Thyroid gland (tissue), 4 donors: ENCODE results near the gene WFIKKN1. TPM values are rescaled to one million over a fixed set of nuclear protein-coding genes. Genes with fewer than 3 reads are reported as not detected.

Source experiments
- DNase-seq, 2 donors: peaks; one replicate each; pipeline ENCODE4 v3.0.0-alpha.2; 2019
- H3K27ac ChIP-seq, 3 donors: fragments of 200-600 bp; sonication (generic); 1 replicate in 2 of 3; 2 replicates in 1 of 3; pipeline ENCODE4 v1.5.1; 2016 to 2019; ENCODE audit warnings: mild to moderate bottlenecking in 1 of 3, moderate library complexity in 1 of 3
- H3K27me3 ChIP-seq: fragments of 200-600 bp; sonication (generic); one replicate; pipeline ENCODE4 v1.5.1; 2019
- H3K36me3 ChIP-seq, 2 donors: fragments of 200-600 bp; sonication (generic); one replicate each; pipeline ENCODE4 v1.5.1; 2016 to 2019
- H3K4me1 ChIP-seq, 2 donors: fragments of 200-600 bp; sonication (generic); one replicate each; pipeline ENCODE4 v1.5.1; 2017 to 2019
- H3K4me3 ChIP-seq, 3 donors: fragments of 200-600 bp; sonication (generic); replicated peaks in 1 of 3; 1 replicate in 2 of 3; 2 replicates in 1 of 3; pipeline ENCODE4 v1.5.1; 2016; ENCODE audit warnings: mild to moderate bottlenecking in 1 of 3
- H3K9me3 ChIP-seq: fragments of 200-600 bp; sonication (generic); one replicate; pipeline ENCODE4 v1.5.1; 2017
- CTCF ChIP-seq, 6 experiments: fragments of 200-600 bp in 3 of 6; fragments of 450-650 bp in 3 of 6; sonication (generic) in 3 of 6; IDR thresholded peaks; one replicate each; pipeline ENCODE4 v1.5.1; 2016 to 2019; ENCODE audit warnings: antibody characterized with exemption in 6 of 6, mild to moderate bottlenecking in 2 of 6, inconsistent platforms in 1 of 6, moderate library complexity in 1 of 6
- POLR2A ChIP-seq, 2 donors: fragments of 450-650 bp; IDR thresholded peaks; one replicate each; pipeline ENCODE4 v1.6.1; 2017; ENCODE audit warnings: antibody characterized with exemption in 2 of 2, mild to moderate bottlenecking in 2 of 2, moderate library complexity in 1 of 2
- WGBS, 2 donors: methylation state at CpG; one replicate each; pipeline ENCODE4 v1.1.5; 2017; 5-methylcytosine and 5-hydroxymethylcytosine counted together
- intact Hi-C: fragments of 100-400 bp; cut with DNase I; formaldehyde crosslinking; loops from one replicate; pipeline ENCODE4 v1.15.1; 2023
- total RNA-seq, 4 donors: library from RNA; depleted of rRNA; stranded (reverse); fragments of >200 nt; gene quantifications; one replicate each; pipeline ENCODE4 v1.2.3, GENCODE V29; 2016

WFIKKN1 gene
- total RNA-seq, 4 donors from 2014 or later: 0.13 to 1.8 (median 0.77) TPM

- H3K9me3 ChIP-seq: no peaks in the 10 kb centered on the region
- TF ChIP-seq POLR2A (IDR thresholded peaks at IDR 0.05) (no peak), CTCF (IDR thresholded peaks at IDR 0.05) (no peak)
- peak overlapping the region in 1 of 3 donors; percentile 63 for H3K27ac ChIP-seq
- H3K36me3 ChIP-seq: no peaks in the 10 kb centered on the region
- peaks cover 5 to 12% of the 10 kb centered on the region in 2 donors for H3K4me1 ChIP-seq
- no peak for DNase-seq
- no peak overlapping the region for H3K4me3 ChIP-seq
- intact Hi-C loops: no loop called here
- H3K27me3 ChIP-seq: no peaks in the 10 kb centered on the region
- WGBS, 2 donors: 55% methylated on average over 25 of the region's 35 CpGs; no CpG with 5 or more reads in 1 of the 2 donors
Observed at GRCh38 chr16:661184-661821, 30.5 kb downstream of the WFIKKN1 start.

- TF ChIP-seq CTCF (IDR thresholded peaks at IDR 0.05): no peak
- no peak for TF ChIP-seq POLR2A (IDR thresholded peaks at IDR 0.05)
- Histone ChIP-seq H3K4me1 (peaks cover 5 to 12% of the 10 kb centered on the region in 2 donors), H3K36me3 (no peaks in the 10 kb centered on the region), H3K27ac (no peak overlapping the region), H3K27me3 (no peaks in the 10 kb centered on the region), H3K4me3 (no peak overlapping the region), H3K9me3 (no peaks in the 10 kb centered on the region)
- no peak for DNase-seq
- intact Hi-C loops: no loop called here
- 100% methylated on average over 3 to 5 of the region's 19 CpGs for WGBS, 2 donors
Observed at GRCh38 chr16:662095-662494, 31.3 kb downstream of the WFIKKN1 start.

- intact Hi-C loops: no loop called here
- no peak for TF ChIP-seq POLR2A (IDR thresholded peaks at IDR 0.05)
- TF ChIP-seq CTCF (IDR thresholded peaks at IDR 0.05): no peak
- Histone ChIP-seq H3K36me3 (no peaks in the 10 kb centered on the region), H3K4me1 (peaks cover 5 to 17% of the 10 kb centered on the region in 2 donors), H3K27me3 (no peaks in the 10 kb centered on the region), H3K27ac (no peak overlapping the region), H3K9me3 (no peaks in the 10 kb centered on the region), H3K4me3 (no peak overlapping the region)
- 97 to 98% methylated on average over 20 of the region's 21 CpGs for WGBS, 2 donors
- no peak for DNase-seq
Observed at GRCh38 chr16:662597-662996, 31.8 kb downstream of the WFIKKN1 start.

GRCh38 chr16:666572-666971 is 35.8 kb downstream of the WFIKKN1 start:
- Histone ChIP-seq H3K27ac (no peak overlapping the region), H3K9me3 (no peaks in the 10 kb centered on the region), H3K4me1 (peaks cover 8 to 15% of the 10 kb centered on the region in 2 donors), H3K27me3 (no peaks in the 10 kb centered on the region), H3K36me3 (peaks cover 20 to 24% of the 10 kb centered on the region in 2 donors), H3K4me3 (no peak overlapping the region)
- DNase-seq: no peak
- TF ChIP-seq POLR2A (IDR thresholded peaks at IDR 0.05): no peak
- TF ChIP-seq CTCF (IDR thresholded peaks at IDR 0.05): no peak
- intact Hi-C loops: no loop called here
- 90 to 94% methylated on average over 11 to 12 of the region's 13 CpGs for WGBS, 2 donors

DNA sequence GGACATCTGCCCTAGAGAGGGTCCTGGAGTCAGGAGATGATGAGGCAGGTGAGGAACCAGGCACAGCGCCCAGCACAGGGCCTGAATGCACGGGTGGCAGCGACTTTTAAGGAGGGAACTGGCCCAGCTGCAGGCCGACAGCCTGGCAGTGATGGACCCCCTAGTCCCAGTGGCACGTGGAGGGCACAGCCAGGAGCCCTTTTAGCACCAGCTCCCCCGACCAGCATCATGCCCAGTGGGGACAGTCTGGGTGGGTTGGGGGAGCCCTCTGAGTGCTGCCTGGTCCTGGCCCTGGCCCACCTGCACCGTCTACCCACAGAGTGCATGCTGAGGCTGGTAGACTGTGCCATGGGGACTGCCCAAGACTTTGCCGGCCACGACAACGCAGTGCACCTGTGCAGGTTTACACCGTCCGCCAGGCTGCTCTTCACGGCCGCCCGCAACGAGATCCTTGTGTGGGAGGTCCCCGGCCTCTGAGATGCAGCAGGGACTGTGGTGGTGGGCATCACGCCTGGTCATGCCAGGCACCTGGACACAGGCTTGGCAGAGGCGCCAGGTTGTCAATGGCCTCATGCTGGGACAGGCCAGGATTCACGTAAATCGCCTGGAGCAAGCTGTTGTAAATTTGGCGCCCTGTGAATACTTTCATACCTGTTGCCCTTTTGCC is 36.5 kb downstream of the WFIKKN1 start:
- WGBS, 2 donors: 79 to 81% methylated on average over 14 to 19 of the region's 22 CpGs
- peak overlapping the region in 2 of 3 donors; percentile 70 to 80 for H3K27ac ChIP-seq
- no peak overlapping the region for H3K4me3 ChIP-seq
- no peak for DNase-seq
- H3K4me1 ChIP-seq: peaks cover 8 to 14% of the 10 kb centered on the region in 2 donors
- no peaks in the 10 kb centered on the region for H3K27me3 ChIP-seq
- intact Hi-C loops: no loop called here
- no peaks in the 10 kb centered on the region for H3K9me3 ChIP-seq
- H3K36me3 ChIP-seq: peaks cover 24 to 30% of the 10 kb centered on the region in 2 donors
- TF ChIP-seq POLR2A (IDR thresholded peaks at IDR 0.05) (no peak), CTCF (IDR thresholded peaks at IDR 0.05) (no peak)
